Effector CD8-positive, alpha-beta T cell (primary cell): ENCODE results near the gene ACTMAP.
"Not testable (repeated sequence)": the region's sequence is repeated elsewhere in the genome, so short reads cannot be mapped to it uniquely, and the experiment has no call there.

Experiments
- DNase-seq: peaks from one replicate; lab custom pipeline; 2025; lab: John Stamatoyannopoulos, UW

The ACTMAP gene

GRCh38 chr19:40743926-40744325, 6.4 kb downstream of the ACTMAP start:
- DNase-seq = no peak

GRCh38 chr19:40742886-40743285, 7.4 kb downstream of the ACTMAP start:
- no peak for DNase-seq

GRCh38 chr19:40742477-40742876, 7.8 kb downstream of the ACTMAP start:
- no peak for DNase-seq

DNA sequence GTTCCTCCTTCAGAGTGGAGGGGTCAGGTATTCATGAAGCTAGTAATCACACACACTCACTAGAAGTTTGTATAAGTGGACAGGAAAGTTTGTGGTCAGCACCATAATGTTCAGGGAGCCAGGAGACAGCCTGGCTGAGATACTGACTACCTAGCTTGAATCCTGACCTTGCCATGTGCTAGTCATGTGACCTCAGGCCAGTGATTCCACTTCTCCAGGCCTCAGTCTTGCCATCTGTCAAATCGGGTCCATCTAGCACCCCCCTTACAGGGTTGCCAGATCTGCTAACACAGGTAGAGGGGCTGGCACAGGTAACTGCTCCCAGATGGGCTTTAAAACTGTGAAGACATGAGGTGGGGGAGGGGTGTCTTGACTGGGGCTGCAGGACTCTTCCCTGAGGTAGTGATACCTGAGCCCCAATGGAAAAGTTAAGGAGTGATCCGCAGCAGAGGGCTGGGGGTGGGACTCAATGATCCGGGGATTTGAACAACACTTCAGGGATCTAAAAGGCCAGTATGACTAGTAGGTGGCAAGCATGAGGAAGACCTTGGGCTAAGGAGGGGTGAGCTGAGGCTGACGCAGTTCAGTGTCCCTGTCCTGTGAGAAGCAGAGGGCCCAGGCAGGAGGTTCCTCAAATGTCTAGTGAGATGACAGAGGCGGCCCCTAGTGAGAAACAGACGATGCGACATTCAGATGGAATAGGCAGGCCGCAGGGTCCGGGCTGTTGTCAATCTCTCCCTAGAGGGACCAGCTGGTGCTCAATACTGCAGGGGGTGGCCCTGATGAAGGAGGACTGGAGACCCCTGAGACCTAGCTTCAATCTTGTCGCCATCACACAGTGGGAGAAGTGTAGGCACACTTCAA, 8.5 kb downstream of the ACTMAP start:
- DNase-seq = no peak

GRCh38 chr19:40740747-40741146, 9.5 kb downstream of the ACTMAP start:
- DNase-seq = no peak

DNA sequence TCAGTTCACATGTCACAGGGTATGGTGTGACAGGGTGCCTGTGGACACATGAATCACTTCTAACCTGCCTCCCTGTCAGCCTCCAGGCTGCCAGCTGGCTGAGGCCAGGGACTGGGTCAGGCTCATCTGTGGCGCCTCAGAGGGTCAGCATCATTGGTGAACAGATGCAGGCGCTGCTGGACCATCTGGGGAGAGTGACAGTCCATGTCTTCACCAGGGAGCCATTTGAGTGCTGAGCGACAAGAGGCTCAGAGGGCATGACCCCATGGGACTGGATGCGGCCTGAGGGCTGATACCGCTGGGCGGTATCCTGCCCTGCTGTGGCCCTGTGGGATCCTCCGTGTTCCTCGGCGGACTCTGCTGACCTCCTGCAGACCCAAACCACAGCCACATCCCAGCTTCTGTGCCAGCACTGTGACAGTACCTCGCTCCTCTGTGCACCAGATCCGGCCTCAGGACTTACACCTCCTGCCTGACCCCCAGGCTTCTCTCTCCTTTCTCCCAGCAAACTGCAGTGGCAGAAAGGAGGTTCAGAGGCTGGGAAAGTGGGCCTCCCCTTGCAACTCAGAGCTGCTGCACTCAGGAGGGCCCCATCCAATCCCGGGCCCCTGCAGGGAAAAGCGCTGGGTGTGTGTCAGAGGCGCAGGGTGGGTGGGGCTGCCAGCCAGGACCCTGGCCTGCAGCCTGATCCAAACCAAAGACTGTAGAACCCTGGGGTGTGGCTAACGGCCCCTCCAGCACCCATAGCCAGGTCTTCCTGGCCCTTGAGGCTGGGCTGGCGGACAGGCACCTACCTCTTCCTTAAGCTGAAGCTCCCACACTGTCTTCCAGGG, 10.2 kb downstream of the ACTMAP start:
- no peak for DNase-seq

GRCh38 chr19:40739030-40739839, 11.0 kb downstream of the ACTMAP start:
- DNase-seq = no peak

DNA sequence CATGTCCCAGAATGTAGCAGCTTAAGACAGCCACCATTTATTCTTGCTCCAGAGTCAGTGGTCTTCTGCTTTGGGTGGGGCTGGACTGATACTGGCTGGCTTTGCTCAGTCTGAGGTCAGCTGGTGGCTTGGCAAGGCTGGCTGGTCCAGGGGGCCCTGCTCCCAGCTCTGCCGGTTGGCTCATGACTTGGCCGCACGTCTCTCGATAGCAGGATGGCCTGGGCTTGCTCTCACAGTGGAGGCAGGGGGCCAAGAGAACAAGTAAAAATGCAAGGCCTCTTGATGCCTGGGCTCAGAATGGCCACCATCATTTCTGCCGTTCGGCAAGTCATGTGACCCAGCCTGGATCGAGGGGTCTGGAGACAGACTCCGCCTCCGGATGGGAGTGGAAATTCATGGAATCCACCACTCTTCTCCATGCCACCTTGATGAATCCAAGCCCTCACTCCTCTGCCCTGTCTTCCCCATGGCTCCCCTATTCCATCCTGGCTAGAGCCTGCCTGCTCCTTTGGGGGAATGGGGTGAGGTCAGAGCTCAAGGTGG, 13.1 kb downstream of the ACTMAP start:
- no peak for DNase-seq

GRCh38 chr19:40736661-40737060, 13.6 kb downstream of the ACTMAP start:
- no peak for DNase-seq

DNA sequence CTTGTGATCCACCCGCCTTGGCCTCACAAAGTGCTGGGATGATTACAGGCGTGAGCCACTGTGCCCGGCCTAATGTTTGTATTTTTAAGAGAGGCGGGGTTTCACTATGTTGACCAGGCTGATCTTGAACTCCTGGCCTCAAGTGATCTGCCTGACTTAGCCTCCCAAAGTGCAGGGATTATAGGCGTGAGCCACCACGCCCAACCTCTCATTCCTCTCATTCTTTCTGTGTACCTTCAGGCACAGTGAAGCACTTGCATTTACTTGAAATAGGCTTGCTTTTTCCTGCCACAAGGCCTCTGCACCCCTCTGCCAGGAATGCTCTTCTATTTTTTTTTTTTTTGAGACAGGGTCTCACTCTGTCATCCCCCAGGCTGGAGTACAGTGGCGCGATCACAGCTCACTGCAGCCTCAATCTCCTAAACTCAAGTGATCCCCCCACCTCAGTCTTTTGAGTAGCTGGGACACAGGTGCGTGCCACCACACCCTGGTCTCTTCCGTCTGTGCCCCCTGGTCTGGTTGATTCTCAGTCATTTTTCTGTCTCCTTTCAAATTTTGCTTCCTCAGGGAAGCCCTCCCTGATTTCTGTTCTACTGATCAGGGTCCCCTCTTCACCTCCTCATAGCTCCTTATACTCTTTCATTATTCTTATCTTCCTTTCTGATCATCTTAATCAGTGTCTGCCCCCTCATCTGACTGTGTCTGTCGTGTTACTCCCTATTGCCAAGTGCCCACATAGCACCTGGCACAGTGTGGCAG, 15.1 kb downstream of the ACTMAP start:
- no peak for DNase-seq

GRCh38 chr19:40733149-40733548, 17.1 kb downstream of the ACTMAP start:
- no peak for DNase-seq

- not testable (repeated sequence) for DNase-seq
Measured at GRCh38 chr19:40732304-40732703, 18.0 kb downstream of the ACTMAP start.

GRCh38 chr19:40730065-40730464, 20.2 kb downstream of the ACTMAP start:
- DNase-seq = not testable (repeated sequence)

DNA sequence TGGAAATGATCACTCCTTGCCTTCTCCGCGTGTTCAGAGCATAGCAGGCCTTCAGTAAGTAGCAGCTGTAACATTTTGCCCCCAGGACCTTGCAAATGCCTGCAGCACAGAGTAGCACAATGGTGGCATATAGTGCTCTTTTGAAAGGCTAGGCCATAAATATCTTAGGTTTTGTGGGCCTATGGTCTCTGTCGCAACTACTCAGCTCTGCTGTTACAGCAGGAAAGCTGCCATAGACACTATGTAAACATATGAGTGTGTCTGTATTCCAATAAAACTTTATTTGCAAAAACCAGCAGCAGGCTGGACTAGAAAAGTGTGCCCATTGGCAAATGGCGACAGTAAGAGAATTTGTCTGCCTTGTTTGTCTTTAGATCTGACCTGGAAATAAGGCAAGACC, 24.0 kb downstream of the ACTMAP start:
- DNase-seq = no peak

DNA sequence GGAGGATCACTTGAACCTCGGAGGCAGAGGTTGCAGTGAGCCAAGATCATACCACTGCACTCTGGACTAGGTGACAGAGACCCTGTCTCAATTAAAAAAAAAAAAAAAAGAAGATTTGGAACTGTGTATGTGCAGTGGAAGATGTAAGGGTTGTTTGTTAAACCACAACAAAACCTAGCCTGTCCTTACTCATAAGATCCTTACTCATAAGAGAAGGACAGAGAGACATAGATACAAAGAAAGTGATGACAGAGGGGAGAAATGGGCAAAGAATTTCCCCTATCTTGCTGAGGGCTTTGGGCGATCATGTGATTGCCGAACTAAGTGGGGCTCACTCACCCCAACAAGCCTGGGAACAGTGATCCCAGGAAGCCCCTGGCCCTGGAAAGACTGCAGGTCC, 25.4 kb downstream of the ACTMAP start:
- no peak for DNase-seq

- DNase-seq = no peak
Measured at GRCh38 chr19:40724315-40724714, 26.0 kb downstream of the ACTMAP start.

GRCh38 chr19:40723661-40724254, 26.5 kb downstream of the ACTMAP start:
- DNase-seq = no peak

DNA sequence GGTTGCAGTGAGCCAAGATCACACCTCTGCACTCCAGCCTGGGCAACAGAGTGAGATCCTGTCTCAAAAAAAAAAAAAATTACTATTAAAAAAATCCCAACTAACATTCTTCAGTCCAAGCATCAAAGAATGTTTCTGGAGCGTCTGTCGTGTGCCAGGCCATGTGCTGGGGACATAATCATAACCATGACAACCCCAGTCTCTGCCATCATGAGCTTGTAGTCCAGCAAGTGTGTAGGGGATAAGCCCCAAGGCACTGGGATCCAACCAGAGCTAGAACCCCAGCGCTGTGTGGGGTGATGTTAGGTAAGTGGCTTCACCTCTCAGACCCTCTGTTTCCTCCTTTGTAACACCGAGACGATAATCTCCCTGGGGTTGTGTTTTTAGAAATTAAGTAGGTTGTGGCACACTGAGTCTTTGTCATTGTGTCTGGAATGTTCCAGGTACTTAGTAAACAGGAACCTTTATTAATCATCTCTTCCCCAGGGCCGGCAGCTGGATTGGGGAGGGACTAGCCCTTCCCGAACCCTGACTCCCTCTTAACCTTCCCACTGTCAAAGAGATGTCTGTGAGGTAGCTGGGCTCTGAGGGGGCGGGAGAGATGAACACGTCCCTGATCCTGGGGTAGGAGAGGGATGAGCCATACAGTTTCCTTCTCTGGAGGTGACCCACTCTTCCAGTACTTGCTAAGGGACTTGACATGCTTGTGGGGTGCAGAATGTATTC, 28.2 kb downstream of the ACTMAP start:
- no peak for DNase-seq

GRCh38 chr19:40721140-40721486, 29.2 kb downstream of the ACTMAP start:
- no peak for DNase-seq

DNA sequence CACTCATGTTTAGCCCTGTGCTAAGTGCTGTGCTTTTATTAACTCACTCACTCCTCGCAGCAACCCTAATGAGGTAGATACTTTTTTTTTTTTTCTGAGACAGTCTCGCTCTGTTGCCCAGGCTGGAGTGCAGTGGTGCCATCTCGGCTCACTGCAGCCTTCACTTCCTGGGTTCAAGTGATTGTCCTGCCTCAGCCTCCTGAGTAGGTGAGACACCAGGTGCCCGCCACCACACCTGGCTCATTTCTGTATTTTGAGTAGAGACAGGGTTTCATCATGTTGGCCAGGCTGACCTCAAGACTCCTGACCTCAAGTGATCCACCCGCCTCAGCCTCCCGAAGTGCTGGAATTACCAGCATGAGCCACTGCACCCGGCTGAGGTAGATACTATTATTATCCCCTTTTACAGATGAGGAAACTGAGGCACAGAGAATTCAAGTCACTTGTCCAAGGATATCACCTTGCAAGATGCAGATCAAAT, 30.8 kb downstream of the ACTMAP start:
- no peak for DNase-seq
